HG03060 (cell line): ENCODE results near the gene PCDHB16.
"Not testable (repeated sequence)": the region's sequence is repeated elsewhere in the genome, so short reads cannot be mapped to it uniquely, and the experiment has no call there.

Experiments
- ATAC-seq: cut with Tn5 transposase; IDR thresholded peaks from one replicate; pipeline ENCODE4 v1.9.1; 2021; ENCODE audit warnings: low read depth, moderate number of reproducible peaks; ENCODE audit not compliant: unreplicated experiment

The PCDHB16 gene

DNA sequence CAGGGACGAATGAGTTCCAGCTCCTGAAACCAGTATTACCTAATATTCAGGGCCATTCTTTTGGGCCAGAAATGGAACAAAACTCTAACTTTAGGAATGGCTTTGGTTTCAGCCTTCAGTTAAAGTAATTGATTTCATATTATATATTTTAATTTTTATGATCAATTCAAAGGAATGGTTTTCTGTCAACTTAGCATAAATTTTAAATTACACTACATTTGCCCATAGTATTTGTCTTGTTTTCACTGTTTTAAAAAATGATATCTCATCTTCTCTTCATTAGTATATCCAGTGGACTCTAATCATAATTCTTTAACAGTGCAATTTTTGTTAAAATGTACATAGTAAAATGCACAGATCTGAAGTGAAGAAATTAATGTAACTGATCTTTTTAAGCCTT, 1.9 kb upstream of the PCDHB16 start:
- ATAC-seq = no peak

DNA sequence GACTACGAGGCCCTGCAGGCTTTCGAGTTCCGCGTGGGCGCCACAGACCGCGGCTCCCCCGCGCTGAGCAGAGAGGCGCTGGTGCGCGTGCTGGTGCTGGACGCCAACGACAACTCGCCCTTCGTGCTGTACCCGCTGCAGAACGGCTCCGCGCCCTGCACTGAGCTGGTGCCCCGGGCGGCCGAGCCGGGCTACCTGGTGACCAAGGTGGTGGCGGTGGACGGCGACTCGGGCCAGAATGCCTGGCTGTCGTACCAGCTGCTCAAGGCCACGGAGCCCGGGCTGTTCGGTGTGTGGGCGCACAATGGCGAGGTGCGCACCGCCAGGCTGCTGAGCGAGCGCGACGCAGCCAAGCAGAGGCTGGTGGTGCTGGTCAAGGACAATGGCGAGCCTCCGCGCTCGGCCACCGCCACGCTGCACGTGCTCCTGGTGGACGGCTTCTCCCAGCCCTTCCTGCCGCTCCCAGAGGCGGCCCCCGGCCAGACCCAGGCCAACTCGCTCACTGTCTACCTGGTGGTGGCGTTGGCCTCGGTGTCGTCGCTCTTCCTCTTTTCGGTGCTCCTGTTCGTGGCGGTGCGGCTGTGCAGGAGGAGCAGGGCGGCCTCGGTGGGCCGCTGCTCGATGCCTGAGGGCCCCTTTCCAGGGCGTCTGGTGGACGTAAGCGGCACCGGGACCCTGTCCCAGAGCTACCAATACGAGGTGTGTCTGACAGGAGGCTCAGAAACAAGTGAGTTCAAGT, 2.1 kb downstream of the PCDHB16 start:
- not testable (repeated sequence) for ATAC-seq

- no peak for ATAC-seq
Measured at GRCh38 chr5:141186897-141187512, 4.8 kb downstream of the PCDHB16 start, which contains the start of gene PCDHB9. PCDHB9 (plus strand) TSS chr5:141187161; CDS start chr5:141187319, 158 bp downstream.

- ATAC-seq = not testable (repeated sequence)
Measured at GRCh38 chr5:141188682-141189081, 6.5 kb downstream of the PCDHB16 start.

DNA sequence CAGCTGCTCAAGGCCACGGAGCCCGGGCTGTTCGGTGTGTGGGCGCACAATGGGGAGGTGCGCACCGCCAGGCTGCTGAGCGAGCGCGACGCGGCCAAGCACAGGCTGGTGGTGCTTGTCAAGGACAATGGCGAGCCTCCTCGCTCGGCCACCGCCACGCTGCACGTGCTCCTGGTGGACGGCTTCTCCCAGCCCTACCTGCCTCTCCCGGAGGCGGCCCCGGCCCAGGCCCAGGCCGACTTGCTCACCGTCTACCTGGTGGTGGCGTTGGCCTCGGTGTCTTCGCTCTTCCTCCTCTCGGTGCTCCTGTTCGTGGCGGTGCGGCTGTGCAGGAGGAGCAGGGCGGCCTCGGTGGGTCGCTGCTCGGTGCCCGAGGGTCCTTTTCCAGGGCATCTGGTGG, 6.9 kb downstream of the PCDHB16 start:
- ATAC-seq = not testable (repeated sequence)

- ATAC-seq = no peak
Measured at GRCh38 chr5:141192110-141192725, 10.0 kb downstream of the PCDHB16 start, which contains the start of gene PCDHB10. PCDHB10 (plus strand) TSS chr5:141192353; CDS start chr5:141192553, 200 bp downstream.

GRCh38 chr5:141194332-141194731, 12.1 kb downstream of the PCDHB16 start:
- not testable (repeated sequence) for ATAC-seq

DNA sequence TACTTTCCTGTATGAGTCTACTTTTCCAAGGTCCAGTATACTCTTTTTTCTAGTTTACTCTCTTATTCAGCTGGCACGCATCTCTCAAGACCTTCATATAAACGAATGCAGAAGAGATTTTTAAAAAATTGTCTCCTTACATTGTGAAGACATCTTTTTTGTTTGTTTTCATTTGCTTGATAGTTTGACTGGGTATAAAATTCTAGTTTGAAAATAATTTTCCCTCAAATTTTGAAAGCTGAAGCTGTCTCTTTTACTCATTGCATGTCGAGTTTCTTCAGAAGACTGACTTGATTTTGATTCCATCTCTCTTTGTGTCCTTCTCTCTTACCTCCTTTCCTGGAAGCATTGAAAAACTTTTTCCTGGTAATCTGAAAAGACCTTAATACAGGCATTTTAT, 14.2 kb downstream of the PCDHB16 start:
- ATAC-seq = no peak

DNA sequence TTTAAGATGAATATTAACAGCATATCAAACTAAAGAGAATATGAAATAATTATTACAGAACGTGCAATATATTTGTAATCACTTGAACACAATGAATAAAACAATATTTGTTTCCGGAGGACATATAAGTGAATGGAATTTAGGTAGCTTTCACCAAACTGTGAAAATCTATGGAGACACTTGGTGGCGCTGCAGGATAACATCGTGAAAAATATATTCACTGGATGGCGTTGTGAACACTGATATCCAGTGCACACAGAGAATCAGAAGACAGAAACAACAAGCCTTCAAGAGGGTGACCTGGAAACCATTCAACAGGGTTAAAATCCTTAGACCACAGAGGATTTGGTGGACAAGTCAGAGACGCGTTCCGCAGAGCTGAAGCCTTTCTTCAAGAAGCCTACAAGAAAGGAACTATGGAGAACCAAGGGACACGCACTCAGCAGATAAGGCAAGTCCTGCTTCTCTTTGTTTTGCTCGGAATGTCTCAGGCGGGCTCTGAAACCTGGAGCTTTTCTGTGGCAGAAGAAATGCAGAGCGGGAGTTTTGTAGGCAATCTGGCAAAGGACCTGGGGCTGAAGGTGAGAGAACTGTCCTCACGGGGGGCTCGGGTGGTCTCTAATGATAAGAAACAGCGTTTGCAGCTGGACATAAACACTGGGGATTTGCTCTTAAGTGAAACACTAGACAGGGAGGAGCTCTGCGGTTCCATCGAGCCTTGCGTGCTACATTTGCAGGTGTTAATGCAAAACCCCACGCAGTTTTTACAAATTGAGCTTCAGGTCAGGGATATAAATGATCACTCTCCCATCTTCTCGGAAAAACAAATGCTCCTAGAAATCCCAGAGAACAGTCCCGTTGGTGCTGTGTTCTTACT, 17.4 kb downstream of the PCDHB16 start, which contains the start of gene PCDHB11:
Gene PCDHB11 (plus strand): TSS at position 269 of the 877 bp plus-strand sequence. CDS start 148 bp downstream, at position 417.
- ATAC-seq = no peak

- not testable (repeated sequence) for ATAC-seq
Measured at GRCh38 chr5:141201126-141201525, 18.9 kb downstream of the PCDHB16 start.

- not testable (repeated sequence) for ATAC-seq
Measured at GRCh38 chr5:141201646-141202045, 19.5 kb downstream of the PCDHB16 start.

GRCh38 chr5:141208478-141208877, 26.3 kb downstream of the PCDHB16 start, which contains the start of gene PCDHB12:
PCDHB12 (plus strand) TSS chr5:141208719; CDS start chr5:141208908, 189 bp downstream.
- ATAC-seq = no peak

- ATAC-seq = not testable (repeated sequence)
Measured at GRCh38 chr5:141210281-141210680, 28.1 kb downstream of the PCDHB16 start.

- not testable (repeated sequence) for ATAC-seq
Measured at GRCh38 chr5:141210849-141211248, 28.7 kb downstream of the PCDHB16 start.

GRCh38 chr5:141213656-141214339, 31.6 kb downstream of the PCDHB16 start, which contains the start of gene PCDHB13:
PCDHB13 (plus strand) TSS chr5:141213919; CDS start chr5:141214124, 205 bp downstream.
- ATAC-seq = not testable (repeated sequence)

DNA sequence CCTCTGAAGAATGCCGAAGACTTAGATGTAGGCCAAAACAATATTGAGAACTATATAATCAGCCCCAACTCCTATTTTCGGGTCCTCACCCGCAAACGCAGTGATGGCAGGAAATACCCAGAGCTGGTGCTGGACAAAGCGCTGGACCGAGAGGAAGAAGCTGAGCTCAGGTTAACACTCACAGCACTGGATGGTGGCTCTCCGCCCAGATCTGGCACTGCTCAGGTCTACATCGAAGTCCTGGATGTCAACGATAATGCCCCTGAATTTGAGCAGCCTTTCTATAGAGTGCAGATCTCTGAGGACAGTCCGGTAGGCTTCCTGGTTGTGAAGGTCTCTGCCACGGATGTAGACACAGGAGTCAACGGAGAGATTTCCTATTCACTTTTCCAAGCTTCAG, 32.4 kb downstream of the PCDHB16 start:
- ATAC-seq = not testable (repeated sequence)

DNA sequence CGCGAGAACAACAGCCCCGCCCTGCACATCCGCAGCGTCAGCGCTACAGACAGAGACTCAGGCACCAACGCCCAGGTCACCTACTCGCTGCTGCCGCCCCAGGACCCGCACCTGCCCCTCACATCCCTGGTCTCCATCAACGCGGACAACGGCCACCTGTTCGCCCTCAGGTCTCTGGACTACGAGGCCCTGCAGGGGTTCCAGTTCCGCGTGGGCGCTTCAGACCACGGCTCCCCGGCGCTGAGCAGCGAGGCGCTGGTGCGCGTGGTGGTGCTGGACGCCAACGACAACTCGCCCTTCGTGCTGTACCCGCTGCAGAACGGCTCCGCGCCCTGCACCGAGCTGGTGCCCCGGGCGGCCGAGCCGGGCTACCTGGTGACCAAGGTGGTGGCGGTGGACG, 33.3 kb downstream of the PCDHB16 start:
- not testable (repeated sequence) for ATAC-seq

DNA sequence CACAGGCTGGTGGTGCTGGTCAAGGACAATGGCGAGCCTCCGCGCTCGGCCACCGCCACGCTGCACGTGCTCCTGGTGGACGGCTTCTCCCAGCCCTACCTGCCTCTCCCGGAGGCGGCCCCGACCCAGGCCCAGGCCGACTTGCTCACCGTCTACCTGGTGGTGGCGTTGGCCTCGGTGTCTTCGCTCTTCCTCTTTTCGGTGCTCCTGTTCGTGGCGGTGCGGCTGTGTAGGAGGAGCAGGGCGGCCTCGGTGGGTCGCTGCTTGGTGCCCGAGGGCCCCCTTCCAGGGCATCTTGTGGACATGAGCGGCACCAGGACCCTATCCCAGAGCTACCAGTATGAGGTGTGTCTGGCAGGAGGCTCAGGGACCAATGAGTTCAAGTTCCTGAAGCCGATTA, 33.8 kb downstream of the PCDHB16 start:
- not testable (repeated sequence) for ATAC-seq

DNA sequence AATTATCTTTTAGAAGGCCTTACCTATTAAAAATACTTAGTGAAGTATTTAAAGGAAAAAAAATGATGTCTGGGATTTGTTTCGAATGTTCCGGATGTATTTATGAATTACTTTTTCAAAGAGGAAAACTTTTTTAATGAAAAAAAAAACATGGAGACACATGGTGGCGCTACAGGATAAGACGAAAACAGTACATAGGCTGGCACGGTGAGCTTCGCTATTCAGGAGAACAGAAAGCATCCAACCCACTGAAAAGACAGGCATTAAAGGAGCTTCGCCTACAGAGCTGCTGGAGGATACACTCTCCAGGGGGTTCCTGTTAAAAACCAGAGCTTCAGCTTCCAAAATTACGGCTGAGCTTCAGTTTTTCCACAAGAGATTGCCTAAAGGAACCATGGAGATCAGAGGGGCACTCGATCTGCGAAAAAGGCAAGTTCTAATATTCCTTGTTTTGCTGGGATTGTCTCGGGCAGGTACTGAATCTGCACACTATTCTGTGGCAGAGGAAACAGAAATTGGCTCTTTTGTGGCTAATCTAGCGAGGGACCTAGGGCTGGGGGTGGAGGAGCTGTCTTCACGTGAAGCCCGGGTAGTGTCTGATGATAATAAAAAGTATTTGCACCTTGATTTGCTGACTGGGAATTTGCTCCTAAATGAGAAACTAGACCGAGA, 41.1 kb downstream of the PCDHB16 start, which contains the start of gene PCDHB14:
Gene PCDHB14 (plus strand): TSS at position 232 of the 672 bp plus-strand sequence. CDS start 163 bp downstream, at position 395.
- ATAC-seq = no peak
